DMS 273 (cell line): ENCODE data around the gene RAB5A.
"Not testable (repeated sequence)": the region's sequence is repeated elsewhere in the genome, so short reads cannot be mapped to it uniquely, and the experiment has no call there.

Experiments used
- DNase-seq: peaks from one replicate; lab custom pipeline; 2025; ENCODE audit not compliant: unreplicated experiment; lab: John Stamatoyannopoulos, UW

Gene RAB5A

DNA sequence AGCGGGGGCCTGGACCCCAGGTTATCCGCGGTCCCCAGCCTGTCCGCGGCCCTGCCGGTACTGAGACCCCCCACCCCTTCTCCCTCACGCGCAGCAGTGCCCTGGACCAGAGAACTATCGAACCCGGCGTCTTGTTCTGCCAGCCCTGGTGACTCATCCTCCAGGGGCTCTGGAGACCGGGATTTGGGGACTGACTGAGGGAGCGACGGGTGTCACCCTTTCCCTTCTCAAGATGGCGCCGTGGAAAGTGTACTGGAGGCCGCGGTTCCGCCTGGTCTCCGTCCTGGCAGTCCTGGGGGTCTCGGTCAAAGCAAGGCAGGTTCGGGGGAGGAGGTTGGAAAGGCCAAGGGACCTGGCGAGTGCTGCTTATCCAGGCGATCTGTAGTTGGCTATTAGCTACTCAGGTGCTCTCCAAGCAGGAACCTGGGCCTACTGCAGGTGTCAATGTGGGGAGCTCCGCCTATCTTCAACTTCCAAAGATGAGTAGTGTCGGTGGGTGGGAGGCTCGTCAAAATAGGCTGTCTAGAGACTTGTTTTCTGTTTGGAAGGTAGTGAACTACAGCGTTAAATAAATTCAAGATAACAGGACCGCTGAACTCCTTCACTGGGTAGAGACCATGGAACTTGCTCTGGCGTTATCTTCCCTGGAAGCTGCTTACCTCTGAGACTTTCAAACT lies 790 bp downstream of the RAB5A start:
- DNase-seq, result peak; percentile 51

DNA sequence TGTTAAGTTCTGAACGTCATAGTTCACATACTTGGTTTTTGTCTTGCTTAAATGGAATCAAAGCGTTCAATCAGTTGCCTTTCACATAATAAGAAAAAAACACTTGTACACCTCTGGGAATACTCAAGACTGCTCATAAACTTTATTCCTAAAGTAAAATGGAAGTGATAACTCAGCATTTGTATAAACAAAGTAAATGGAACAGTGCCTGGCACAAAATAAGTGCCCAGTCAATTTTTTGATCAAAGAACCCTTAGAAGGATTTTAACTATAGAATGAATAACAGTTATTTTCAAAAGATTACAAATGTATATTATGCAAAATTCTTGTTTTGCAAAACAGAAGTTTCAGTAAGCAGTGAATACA lies 1.3 kb downstream of the RAB5A start:
- no peak for DNase-seq

GRCh38 chr3:19950316-19950715 lies 3.4 kb downstream of the RAB5A start:
- DNase-seq, result no peak

- no peak for DNase-seq
Observed at GRCh38 chr3:19954676-19955075, 7.8 kb downstream of the RAB5A start.

- DNase-seq, result not testable (repeated sequence)
Observed at GRCh38 chr3:19957354-19957753, 10.5 kb downstream of the RAB5A start.

DNA sequence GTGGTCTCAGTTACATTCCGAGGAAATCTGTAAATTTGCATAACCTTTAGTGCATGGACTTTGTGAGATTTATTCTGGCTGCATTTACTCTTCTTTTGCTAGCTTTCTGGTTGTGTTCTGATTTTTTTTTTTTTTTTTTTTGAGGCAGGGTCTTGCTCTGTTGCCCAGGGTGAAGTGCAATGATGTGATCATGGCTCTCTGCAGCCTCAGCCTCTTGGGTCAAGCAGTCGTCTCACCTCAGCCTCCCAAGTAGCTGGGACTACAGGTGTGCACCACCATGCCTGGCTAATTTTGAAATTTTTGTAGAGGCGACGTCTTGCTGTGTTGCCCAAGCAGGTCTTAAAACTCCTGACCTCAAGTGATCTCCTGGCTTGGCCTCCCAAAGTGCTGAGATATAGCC lies 12.6 kb downstream of the RAB5A start:
- no peak for DNase-seq

- no peak for DNase-seq
Observed at GRCh38 chr3:19960696-19961095, 13.8 kb downstream of the RAB5A start.

- no peak for DNase-seq
Observed at GRCh38 chr3:19961960-19962359, 15.1 kb downstream of the RAB5A start.

DNA sequence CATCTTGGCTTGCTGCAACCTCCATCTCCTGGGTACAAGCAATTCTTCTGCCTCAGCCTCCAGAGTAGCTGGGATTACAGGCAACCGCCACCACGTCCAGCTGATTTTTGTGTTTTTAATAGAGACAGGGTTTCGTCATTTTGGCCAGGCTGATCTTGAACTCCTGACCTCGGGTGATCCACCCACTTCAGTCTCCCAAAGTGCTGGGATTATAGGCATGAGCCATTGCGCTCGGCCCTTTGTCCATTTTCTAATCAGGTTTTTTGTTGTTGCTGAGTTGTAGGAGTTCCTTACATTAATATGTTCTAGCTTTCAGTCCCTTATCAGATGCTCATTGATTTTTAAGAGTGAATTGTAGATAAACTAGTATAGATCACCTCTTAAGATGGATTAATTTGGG lies 20.3 kb downstream of the RAB5A start:
- no peak for DNase-seq

DNA sequence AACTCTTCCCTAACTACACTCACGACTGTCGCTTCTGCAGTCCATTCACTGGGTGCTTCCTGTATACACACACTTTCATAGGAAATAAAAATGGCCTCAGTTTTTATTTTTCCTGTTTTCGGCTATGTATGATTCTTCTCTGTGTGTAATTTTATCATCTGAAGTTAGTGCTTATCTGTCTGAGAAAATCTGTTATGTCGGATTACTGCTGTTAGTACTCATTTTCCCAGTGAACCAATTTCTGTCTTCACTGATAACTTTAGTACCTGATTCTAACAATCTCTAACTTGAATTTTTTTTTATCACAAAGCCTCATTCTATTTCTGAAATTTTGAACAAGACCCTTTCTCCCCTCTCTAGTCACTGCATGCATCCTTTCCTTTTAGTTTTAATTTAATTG lies 20.9 kb downstream of the RAB5A start:
- DNase-seq, result no peak

GRCh38 chr3:19970327-19970726 lies 23.4 kb downstream of the RAB5A start:
- DNase-seq, result no peak

DNA sequence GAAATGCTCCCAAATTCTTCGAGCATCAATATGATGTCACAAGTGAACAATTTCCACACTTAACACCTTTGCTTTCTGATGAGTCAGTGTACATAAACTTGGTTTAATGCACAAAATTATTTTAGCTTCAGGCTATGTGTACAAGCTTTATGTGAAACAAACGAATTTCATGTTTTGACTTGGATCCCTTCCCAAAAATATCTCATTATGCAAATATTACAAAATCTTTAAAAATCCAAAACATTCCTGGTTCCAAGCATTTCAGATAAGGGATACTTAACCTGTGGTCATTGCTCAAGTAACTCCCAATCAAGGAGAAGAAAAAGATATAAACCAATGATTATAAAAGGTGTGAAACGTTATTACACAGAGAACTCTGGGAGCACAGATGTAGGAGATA lies 25.2 kb downstream of the RAB5A start:
- DNase-seq, result no peak

DNA sequence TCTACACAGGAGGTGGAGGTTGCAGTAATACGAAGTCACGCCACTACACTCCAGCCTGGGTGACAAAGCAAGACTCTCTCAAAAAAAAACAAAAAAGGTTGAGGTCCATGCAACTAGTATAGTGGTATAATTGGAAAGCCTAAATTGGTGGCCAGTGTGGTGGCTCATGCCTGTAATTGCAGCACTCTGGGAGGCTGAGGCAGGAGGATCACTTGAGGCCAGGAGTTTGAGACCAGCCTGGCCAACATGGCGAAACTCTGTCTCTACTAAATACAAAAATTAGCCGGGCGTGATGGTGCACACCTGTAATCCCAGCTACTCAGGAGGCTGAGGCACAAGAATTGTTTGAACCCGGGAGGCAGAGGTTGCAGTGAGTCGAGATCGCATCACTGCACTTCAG lies 42.0 kb downstream of the RAB5A start:
- DNase-seq, result not testable (repeated sequence)

DNA sequence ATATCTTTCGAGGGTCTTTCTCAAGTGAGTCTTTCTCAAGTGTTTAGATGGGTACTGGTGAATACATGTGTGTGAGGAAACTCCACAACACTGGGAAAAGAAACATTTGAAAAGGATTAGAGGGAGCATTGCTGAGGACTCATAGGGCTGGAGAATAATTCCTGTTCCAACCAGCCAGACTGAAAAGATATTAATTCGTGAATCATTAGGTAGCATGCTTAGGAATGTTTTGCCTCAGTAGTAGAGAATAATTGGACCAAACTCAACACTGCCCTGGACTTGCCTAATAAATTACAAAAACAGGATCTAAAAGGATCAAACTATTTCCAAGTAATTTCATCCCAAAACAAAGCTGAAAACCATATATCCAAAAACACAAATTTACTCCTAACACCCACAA lies 47.9 kb downstream of the RAB5A start:
- DNase-seq, result no peak

DNA sequence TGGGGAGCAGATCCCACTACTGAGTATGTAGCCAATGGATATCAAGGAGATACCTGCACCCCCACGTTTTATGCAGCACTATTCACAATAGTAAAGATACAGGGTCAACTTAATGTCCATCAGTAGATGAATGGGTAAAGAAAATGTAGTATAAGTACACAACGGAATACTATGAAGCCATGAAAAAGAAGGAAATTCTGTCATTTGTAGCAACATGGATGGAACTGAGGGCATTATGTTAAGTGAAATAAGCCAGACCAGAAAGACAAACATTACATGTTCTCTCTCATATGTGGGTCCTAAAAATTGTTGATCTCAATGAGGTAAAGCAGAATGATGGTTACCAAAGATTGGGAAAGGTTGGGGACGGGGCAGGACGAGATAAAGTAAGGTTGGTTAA lies 50.6 kb downstream of the RAB5A start:
- DNase-seq, result no peak

DNA sequence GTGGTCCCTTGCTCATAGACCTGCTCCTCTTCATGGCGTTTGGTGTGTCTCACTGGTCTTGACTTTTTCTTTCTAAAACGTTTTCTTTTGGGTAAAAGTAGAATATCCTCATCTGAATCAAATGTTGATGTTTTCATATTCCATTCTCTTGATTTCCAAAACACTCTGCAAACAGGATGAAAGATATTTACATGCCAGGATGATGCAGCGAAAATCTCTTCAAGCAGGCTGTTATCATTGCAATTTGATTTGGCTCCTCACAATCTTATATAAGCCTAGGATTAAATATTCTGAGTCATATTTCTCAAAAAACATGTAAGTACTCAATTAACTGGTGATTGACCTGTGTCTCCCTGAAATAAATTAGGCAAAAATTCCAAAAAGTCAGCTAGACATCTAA lies 55.0 kb downstream of the RAB5A start:
- DNase-seq, result no peak

DNA sequence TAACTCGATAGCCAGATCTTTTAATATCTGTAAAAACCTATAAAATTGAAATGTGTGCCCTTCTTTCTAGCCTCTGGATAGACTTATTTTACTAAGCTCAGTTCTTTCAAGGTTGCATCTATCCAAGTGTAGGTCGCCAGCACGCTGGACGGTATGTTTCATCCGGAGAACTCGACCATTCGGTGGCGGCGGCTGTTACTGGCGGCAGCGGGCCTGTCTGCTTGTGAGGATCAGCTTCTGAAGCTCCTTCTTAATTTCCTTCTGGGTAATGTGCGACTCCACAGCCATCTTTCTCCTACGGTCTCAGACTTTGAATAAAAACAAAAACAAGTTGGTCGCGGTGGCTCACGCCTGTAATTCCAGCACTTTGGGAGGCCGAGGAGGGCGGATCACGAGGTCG lies 61.1 kb downstream of the RAB5A start:
- DNase-seq, result no peak

DNA sequence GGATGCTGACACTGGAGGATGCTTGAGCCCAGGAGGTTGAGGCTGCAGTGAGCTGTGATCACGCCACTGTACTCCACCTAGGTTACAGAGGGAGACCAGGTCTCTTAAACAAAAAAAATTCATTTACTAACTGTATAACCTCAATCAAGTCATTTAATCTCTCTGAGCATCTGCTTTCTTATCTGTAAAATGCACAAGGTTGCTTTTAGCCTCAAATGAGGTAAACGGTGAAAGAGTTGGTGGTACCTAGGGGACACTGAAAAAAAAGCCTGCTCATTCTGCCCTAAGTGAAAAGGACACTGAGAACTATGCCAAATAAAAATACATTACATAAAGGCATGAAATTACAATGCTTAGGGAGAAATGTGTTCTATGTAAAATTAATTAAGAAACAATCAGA lies 61.7 kb downstream of the RAB5A start:
- DNase-seq, result no peak

GRCh38 chr3:20012164-20012563 lies 65.3 kb downstream of the RAB5A start, which contains the start of gene PP2D1:
PP2D1 (minus strand) TSS chr3:20012264; CDS start chr3:20012072, 192 bp downstream.
- no peak for DNase-seq

DNA sequence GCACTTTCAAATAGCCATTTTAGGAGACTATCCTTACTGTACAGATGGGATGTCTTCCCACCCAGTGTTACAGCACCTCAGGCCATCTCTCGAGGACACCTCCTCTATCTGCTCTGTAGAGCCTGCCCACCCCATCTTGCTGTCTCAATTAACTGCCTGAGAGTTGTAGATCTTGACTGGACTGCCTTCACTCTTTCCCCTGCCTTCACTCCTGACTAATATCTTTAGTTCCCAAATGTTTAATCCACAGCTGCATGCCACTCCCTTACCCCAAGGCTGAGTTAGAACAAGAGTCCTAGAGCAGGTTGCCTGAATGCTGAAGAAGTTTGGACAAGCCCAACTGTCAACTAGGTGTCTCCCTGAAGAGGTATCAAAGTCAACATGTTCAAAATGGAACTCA lies 66.5 kb downstream of the RAB5A start:
- no peak for DNase-seq

DNA sequence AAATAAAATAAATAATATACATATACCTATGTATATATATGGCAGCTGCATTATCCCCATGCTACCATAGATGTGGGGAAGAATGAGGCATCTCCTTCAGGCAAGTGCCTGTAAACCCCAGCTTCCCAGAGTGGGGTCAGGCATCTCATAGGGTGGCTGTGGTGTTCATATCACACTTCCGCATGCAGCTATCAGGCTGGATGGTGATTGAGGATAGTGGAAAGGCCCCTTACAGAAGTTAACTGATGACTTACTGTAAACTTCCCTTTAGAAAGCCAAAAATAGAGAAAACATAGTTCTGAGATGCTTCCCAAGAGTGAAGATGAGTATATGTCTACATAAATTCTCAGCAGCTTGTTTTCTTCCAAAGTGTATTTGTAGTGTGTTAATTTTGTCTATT lies 68.6 kb downstream of the RAB5A start:
- no peak for DNase-seq

- not testable (repeated sequence) for DNase-seq
Observed at GRCh38 chr3:20016076-20016475, 69.2 kb downstream of the RAB5A start.

DNA sequence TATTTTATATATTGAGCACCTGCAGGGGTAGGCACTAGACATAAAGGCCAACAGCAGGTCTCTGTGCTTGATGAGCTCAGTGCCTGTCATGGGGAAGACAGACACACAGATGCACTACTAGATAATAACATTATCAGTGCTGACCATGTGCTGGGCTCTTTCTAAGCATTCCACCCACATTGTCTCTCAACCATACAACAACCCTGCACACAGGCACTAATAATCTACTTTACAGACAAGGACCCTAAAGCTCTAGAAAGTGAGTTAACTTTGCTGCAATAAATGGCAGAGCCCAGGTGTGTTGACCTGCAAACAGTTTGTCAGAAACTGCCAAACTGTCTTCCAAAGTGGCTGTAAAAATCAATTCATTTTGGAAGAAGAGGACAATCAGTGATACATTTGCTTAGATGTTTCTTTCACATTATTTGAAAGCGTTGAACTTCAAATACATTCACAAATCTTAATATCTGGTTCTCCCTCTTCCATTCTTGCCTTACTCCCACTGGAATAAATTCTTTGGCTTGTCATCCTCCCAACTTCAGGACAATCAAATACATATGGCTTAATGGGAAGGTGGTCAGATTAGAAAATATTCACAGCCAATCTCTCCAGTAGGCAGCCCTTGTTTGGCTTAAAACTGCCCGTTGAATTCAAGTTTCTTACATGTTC lies 76.2 kb downstream of the RAB5A start:
- no peak for DNase-seq
